ENCODE measurements around the gene LPCAT1. TPM values are rescaled to one million over a fixed set of nuclear protein-coding genes. Genes with fewer than 3 reads are reported as not detected.

LPCAT1 gene
- total and polyA plus RNA-seq, 2 donors (not counting 3 experiments of a cell fraction or from before 2014, with no cell fraction given), result 28.9 to 57.2 TPM

DNA sequence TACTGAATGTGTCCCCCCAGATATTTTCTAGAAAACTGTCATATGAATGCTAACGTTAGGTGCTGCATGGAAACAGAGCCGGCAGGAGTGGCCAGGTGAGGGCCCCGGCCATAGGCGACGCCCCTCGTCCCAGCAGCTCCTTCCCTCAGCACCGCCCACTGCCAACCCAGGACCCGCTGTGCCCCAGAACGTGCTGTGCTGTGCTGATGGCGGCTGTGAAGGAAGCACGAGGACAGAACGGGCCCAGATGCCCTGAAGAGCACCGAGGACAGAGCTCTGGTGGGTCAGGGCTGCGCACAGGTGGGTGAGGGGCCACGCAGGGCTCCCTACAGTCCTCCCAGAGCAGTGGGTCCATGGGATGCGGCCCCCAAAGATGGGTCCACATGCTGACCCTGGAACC is 30.3 kb downstream of the LPCAT1 start:
- Histone ChIP-seq H3K79me2 (ENCODE audit: control insufficient read depth, insufficient read depth, low read length) (peaks cover 11% of the 10 kb centered on the region), H3K27ac (ENCODE audit: insufficient read depth, low read depth, low read length) (no peak overlapping the region), H3K9me3 (replicated peaks; ENCODE audit: control insufficient read depth, insufficient read depth, low read length) (no peaks in the 10 kb centered on the region), H3K4me2 (ENCODE audit: insufficient read depth, low read length) (no peak overlapping the region), H3K4me3 (replicated peaks in 1 of 3; ENCODE audit: insufficient read depth in 1 of 3, low read depth in 1 of 3, low read length in 3 of 3) (no peak overlapping the region), H3K9me1 (replicated peaks; ENCODE audit: control insufficient read depth, extremely low read depth, insufficient read depth, low read length) (no peaks in the 10 kb centered on the region), H3K9ac (replicated peaks; ENCODE audit: extremely low read depth, insufficient read depth, low read length) (no peak overlapping the region), H4K20me1 (replicated peaks; ENCODE audit: control insufficient read depth, extremely low read depth, insufficient read depth, low read length) (no peaks in the 10 kb centered on the region), H3K27me3 (ENCODE audit: control insufficient read depth in 2 of 2, insufficient read depth in 2 of 2, low read length in 2 of 2) (no peaks in the 10 kb centered on the region), H3K36me3 (ENCODE audit: control insufficient read depth in 2 of 2, extremely low read depth in 1 of 2, insufficient read depth in 2 of 2, low read length in 2 of 2) (peaks cover 3 to 37% of the 10 kb centered on the region in 2 experiments), H2AFZ (ENCODE audit: low read depth, low read length) (no peak overlapping the region), H3K4me1 (ENCODE audit: control insufficient read depth, extremely low read depth, insufficient read depth, low read length) (no peaks in the 10 kb centered on the region)
- intact Hi-C loops (cut with micrococcal nuclease) (no loop called here), dilution Hi-C loops (cut with MboI; ENCODE audit: extremely low pct_ligation_motif_present, low sequenced_read_pairs) (no loop called here)
- ChIA-PET CTCF (interaction anchor here (0.6 kb wide), 1 partner anchor 13 kb away, joined by 3 read pairs; no protein-coding TSS in a partner anchor), POLR2A (no interaction called here)
- no TSS peak for BruUV-seq (replicated peaks)
- TF ChIP-seq JUN (IDR thresholded peaks at IDR 0.05; ENCODE audit: borderline replicate concordance, insufficient read depth, insufficient read length, low read depth), result no peak
- TF ChIP-seq POLR2AphosphoS5 (IDR thresholded peaks at IDR 0.05; ENCODE audit: insufficient read depth, low read depth, low read length), result no peak
- TF ChIP-seq, protein P1, sequence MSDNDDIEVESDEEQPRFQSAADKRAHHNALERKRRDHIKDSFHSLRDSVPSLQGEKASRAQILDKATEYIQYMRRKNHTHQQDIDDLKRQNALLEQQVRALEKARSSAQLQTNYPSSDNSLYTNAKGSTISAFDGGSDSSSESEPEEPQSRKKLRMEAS (IDR thresholded peaks at IDR 0.05; ENCODE audit: insufficient read depth, insufficient read length), result no peak
- no peak for TF ChIP-seq FOS (IDR thresholded peaks at IDR 0.05; ENCODE audit: borderline replicate concordance, insufficient read depth, low read length)
- TF ChIP-seq GATA2 (IDR thresholded peaks at IDR 0.05; ENCODE audit: insufficient read depth, insufficient read length, low read depth, low read length), result no peak
- no peak for TF ChIP-seq POLR2A (IDR thresholded peaks at IDR 0.05; ENCODE audit: low read depth, low read length)
- TF ChIP-seq MYC (IDR thresholded peaks at IDR 0.05; ENCODE audit: low read depth, low read length), result no peak
- TF ChIP-seq, protein P2, sequence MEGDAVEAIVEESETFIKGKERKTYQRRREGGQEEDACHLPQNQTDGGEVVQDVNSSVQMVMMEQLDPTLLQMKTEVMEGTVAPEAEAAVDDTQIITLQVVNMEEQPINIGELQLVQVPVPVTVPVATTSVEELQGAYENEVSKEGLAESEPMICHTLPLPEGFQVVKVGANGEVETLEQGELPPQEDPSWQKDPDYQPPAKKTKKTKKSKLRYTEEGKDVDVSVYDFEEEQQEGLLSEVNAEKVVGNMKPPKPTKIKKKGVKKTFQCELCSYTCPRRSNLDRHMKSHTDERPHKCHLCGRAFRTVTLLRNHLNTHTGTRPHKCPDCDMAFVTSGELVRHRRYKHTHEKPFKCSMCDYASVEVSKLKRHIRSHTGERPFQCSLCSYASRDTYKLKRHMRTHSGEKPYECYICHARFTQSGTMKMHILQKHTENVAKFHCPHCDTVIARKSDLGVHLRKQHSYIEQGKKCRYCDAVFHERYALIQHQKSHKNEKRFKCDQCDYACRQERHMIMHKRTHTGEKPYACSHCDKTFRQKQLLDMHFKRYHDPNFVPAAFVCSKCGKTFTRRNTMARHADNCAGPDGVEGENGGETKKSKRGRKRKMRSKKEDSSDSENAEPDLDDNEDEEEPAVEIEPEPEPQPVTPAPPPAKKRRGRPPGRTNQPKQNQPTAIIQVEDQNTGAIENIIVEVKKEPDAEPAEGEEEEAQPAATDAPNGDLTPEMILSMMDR (IDR thresholded peaks at IDR 0.05; ENCODE audit: extremely low read depth in 1 of 2, insufficient read depth in 1 of 2, low read depth in 1 of 2, low read length in 2 of 2), result no peak
- DNase-seq (ENCODE audit: low read depth, low spot score) (no peak), FAIRE-seq (no peak)
